Kidney (tissue), 14 donors: ENCODE data around the gene ANAPC4. TPM values are rescaled to one million over a fixed set of nuclear protein-coding genes. Genes with fewer than 3 reads are reported as not detected.

Source experiments
- DNase-seq, 5 donors: peaks; one replicate each; pipeline ENCODE4 v3.0.0-alpha.2; 2013 to 2020
- FAIRE-seq: peaks from 2 replicates; lab custom pipeline; 2012; peaks lifted over from hg19 to GRCh38; lab: Jason Lieb, UNC
- H3K27ac ChIP-seq, 2 donors: one replicate each; pipeline ENCODE4 v1.7.0; 2013; ENCODE audit warnings: low read depth in 2 of 2, low read length in 2 of 2, inconsistent platforms in 1 of 2
- H3K27me3 ChIP-seq: one replicate; pipeline ENCODE4 v1.7.1; 2013; ENCODE audit warnings: low read length, inconsistent platforms; ENCODE audit not compliant: control insufficient read depth, insufficient read depth
- H3K36me3 ChIP-seq, 3 donors: one replicate each; pipeline versions ENCODE4 v1.7.0 to v1.7.1; 2013; ENCODE audit warnings: low read length in 3 of 3, control low read depth in 1 of 3, inconsistent platforms in 1 of 3; ENCODE audit not compliant: insufficient read depth in 3 of 3, control insufficient read depth in 2 of 3
- H3K4me1 ChIP-seq, 3 donors: one replicate each; pipeline versions ENCODE4 v1.7.0 to v1.7.1; 2013; ENCODE audit warnings: low read length in 3 of 3, inconsistent platforms in 1 of 3, low read depth in 1 of 3; ENCODE audit not compliant: control insufficient read depth in 2 of 3, insufficient read depth in 2 of 3
- H3K4me3 ChIP-seq, 3 donors: one replicate each; pipeline versions ENCODE4 v1.7.0 to v1.8.1; 2013; ENCODE audit warnings: low read length in 3 of 3, control low read depth in 1 of 3, inconsistent platforms in 1 of 3
- H3K9ac ChIP-seq, 3 donors: one replicate each; pipeline versions ENCODE4 v1.7.0 to v1.7.1; 2013; ENCODE audit warnings: low read length in 3 of 3, control low read depth in 1 of 3, inconsistent platforms in 1 of 3
- H3K9me3 ChIP-seq, 3 donors: one replicate each; pipeline versions ENCODE4 v1.7.0 to v1.7.1; 2013; ENCODE audit warnings: low read length in 3 of 3, control low read depth in 1 of 3, inconsistent platforms in 1 of 3; ENCODE audit not compliant: control insufficient read depth in 2 of 3, insufficient read depth in 1 of 3
- intact Hi-C: fragments of 100-400 bp; cut with DNase I; formaldehyde crosslinking; loops from one replicate; pipeline ENCODE4 v1.11.1; 2022
- polyA plus RNA-seq: library from polyadenylated mRNA; stranded (reverse); fragments of 350-450 nt; fragmentation: Illumina TruSeq; extraction: RNeasy Lipid Tissue Mini Kit (QIAGEN cat#74804); gene quantifications from one replicate; pipeline ENCODE4 v1.2.3, GENCODE V29; 2014; ENCODE audit warnings: low read depth, low replicate concordance; ENCODE audit not compliant: insufficient read depth
- total RNA-seq: library from RNA; stranded (reverse); fragmentation: NEBNext Ultra II Directional; extraction: Animal tissue kit (Norgen Biotek cat#: 25700); gene quantifications from one replicate; pipeline ENCODE4 v1.2.1, GENCODE V29; 2021
- TF ChIP-seq, protein P1 (sequence below): IDR thresholded peaks from 3 replicates; pipeline ENCODE4 v1.5.1; 2012; ENCODE audit warnings: mild to moderate bottlenecking, moderate library complexity, borderline replicate concordance; ENCODE audit not compliant: insufficient read depth; ENCODE audit errors: extremely low read depth
- donor health status: control.
- donor health status: control.
- donor health status: control.
- donor health status: control.
- donor health status: control.
- donor health status: DM: yes; HTN: yes; CAD: no.
- donor health status: Normal renal cell carcinoma (clear cell type).

Gene ANAPC4
- total and polyA plus RNA-seq, 2 donors from 2014 or later = 16.6 to 28.4 TPM

DNA sequence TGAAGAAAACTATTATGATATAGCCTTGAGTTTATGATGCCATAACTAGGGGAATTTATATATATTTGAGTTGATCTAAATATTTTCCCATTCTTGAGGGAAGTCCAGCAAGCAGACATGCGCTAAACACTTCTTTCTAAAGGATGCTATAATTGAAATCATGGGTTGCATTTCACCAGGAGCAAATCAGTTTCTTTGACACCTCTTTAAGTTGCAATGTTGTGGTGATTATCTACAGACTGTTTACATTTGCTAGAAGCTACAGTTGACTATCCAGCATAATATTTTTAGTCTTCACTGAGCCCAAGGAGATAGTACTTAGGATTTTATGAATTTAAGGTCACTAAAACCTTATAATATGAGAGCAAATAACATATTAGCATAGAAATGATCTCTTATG, 43.9 kb downstream of the ANAPC4 start:
- no peak overlapping the region for H3K4me3 ChIP-seq
- no peaks in the 10 kb centered on the region for H3K4me1 ChIP-seq
- intact Hi-C loops = no loop called here
- FAIRE-seq (no peak), DNase-seq (no peak)
- H3K36me3 ChIP-seq = peaks cover 2 to 10% (median 4%) of the 10 kb centered on the region in 3 donors
- H3K9me3 ChIP-seq = no peaks in the 10 kb centered on the region
- H3K27me3 ChIP-seq = no peaks in the 10 kb centered on the region
- H3K27ac ChIP-seq = no peak overlapping the region
- no peak overlapping the region for H3K9ac ChIP-seq
- TF ChIP-seq, protein P1, sequence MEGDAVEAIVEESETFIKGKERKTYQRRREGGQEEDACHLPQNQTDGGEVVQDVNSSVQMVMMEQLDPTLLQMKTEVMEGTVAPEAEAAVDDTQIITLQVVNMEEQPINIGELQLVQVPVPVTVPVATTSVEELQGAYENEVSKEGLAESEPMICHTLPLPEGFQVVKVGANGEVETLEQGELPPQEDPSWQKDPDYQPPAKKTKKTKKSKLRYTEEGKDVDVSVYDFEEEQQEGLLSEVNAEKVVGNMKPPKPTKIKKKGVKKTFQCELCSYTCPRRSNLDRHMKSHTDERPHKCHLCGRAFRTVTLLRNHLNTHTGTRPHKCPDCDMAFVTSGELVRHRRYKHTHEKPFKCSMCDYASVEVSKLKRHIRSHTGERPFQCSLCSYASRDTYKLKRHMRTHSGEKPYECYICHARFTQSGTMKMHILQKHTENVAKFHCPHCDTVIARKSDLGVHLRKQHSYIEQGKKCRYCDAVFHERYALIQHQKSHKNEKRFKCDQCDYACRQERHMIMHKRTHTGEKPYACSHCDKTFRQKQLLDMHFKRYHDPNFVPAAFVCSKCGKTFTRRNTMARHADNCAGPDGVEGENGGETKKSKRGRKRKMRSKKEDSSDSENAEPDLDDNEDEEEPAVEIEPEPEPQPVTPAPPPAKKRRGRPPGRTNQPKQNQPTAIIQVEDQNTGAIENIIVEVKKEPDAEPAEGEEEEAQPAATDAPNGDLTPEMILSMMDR = no peak

DNA sequence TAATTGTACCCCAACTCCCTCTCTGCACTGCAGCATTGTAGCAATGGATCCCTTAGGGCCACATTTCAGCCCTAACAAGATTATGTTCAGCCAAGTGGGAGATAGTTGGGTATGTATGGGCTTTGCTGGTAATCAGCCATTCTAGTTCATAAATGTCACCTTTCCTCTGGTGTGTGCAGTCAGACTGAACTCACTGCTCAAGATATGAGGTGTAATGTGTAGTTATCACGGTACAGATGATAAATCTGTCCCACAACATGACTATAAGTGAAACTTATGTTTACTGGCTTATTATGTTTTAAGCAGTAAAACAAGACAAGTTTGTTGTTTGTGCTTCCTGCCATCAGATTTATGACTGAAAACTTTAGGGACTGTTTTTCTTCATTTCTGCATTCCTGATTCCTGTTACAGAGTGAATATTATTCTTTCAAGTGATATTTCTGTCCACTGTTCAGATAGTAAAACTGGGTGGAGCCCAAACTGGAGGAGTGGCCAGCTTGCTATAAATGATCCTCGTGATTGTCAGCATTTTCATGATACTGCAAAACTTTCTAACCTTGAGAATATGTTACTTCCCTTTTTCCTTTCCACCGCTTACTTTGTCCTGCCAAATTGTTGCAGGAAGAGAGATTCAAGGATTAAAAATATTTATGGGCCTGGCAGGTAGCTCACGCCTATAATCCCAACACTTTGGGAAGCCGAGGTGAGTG, 44.9 kb downstream of the ANAPC4 start:
- FAIRE-seq = no peak

DNA sequence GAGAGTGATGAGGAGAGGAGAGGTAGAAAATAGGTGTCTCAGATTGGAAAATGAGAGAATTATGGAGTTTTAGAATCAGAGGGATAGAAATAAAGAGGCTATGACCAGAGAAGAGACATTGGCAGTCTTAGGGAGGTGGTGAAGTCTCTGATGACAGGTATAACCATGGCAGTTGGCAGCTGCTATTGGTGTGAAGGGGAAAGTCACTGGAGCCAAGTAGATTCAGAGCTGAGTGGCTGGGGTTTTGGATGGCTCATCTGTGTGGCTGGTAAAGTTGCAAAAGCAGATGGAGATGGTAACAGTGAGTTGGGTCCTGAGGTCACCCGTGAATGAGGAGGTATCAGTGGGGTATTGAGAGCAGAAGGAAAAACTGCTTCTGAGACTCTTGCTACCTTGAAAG, 46.5 kb downstream of the ANAPC4 start:
- H3K9ac ChIP-seq = no peak overlapping the region
- H3K36me3 ChIP-seq = peaks cover 0 to 2% (median 0%) of the 10 kb centered on the region in 3 donors
- intact Hi-C loops = no loop called here
- no peaks in the 10 kb centered on the region for H3K4me1 ChIP-seq
- H3K27ac ChIP-seq = no peak overlapping the region
- H3K4me3 ChIP-seq = no peak overlapping the region
- FAIRE-seq (no peak), DNase-seq (no peak)
- TF ChIP-seq, protein P1 = no peak
- no peaks in the 10 kb centered on the region for H3K9me3 ChIP-seq
- no peaks in the 10 kb centered on the region for H3K27me3 ChIP-seq

More for the DNA sequence above, 44.9 kb downstream of the ANAPC4 start:
- H3K9ac ChIP-seq = no peak overlapping the region
- TF ChIP-seq, protein P1 = no peak
- no peak overlapping the region for H3K27ac ChIP-seq
- peak in 2 of 5 donors; percentile 9 to 32 for DNase-seq
- H3K4me1 ChIP-seq = no peaks in the 10 kb centered on the region
- H3K27me3 ChIP-seq = no peaks in the 10 kb centered on the region
- peaks cover 2 to 5% (median 4%) of the 10 kb centered on the region in 3 donors for H3K36me3 ChIP-seq
- H3K4me3 ChIP-seq = no peak overlapping the region
- intact Hi-C loops = no loop called here
- H3K9me3 ChIP-seq = no peaks in the 10 kb centered on the region
